Ramos (cell line): Measurements from ENCODE around the gene ENO4.

Source experiments
- in situ Hi-C: fragments of 300-500 bp; cut with MboI; formaldehyde crosslinking; loops from one replicate; pipeline ENCODE4 v1.14.3; 2022; ENCODE audit warnings: low sequenced_read_pairs; ENCODE audit not compliant: unreplicated experiment

Gene ENO4, protein sequence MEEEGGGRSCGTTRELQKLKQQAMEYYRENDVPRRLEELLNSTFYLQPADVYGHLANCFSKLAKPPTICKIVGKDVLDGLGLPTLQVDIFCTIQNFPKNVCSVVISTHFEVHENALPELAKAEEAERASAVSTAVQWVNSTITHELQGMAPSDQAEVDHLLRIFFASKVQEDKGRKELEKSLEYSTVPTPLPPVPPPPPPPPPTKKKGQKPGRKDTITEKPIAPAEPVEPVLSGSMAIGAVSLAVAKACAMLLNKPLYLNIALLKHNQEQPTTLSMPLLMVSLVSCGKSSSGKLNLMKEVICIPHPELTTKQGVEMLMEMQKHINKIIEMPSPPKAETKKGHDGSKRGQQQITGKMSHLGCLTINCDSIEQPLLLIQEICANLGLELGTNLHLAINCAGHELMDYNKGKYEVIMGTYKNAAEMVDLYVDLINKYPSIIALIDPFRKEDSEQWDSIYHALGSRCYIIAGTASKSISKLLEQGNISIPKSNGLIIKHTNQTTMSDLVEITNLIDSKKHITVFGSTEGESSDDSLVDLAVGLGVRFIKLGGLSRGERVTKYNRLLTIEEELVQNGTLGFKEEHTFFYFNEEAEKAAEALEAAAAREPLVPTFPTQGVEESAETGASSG

DNA sequence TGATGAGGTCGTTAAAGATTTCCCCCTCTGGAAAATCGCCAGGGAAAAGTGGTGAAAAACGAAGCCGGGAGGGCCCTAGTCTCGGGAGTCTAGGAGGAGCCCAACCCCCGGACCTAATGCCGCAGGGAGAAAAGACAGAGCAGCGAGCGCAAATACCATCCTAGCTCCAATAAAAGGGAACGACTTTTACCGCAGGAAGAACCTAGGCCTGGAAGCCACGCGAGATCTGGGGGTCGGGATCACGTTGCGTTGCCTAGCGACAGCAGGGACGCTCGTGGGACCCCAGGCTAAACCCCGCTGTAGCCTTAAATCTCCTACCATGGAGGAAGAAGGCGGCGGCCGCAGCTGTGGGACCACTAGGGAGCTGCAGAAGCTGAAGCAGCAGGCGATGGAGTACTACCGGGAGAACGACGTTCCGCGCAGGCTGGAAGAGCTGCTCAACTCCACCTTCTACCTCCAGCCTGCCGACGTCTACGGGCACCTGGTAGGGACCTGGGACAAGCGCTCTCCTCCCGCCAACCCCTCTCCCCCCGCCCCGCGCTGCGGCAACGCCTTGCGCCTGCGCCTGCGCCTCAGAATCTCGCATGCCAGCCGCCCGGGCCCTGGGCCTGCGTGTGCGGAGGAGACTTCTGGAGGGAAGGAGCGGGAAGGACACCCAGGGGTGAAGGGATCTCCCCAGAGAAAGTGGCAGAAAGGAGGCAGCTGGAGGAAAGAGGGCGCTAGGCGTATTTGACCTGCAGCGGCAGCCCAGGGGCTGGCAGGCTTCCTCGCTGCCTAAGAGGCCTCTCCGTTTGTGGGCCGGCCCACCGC, at the start of gene ENO4:
Gene ENO4 (plus strand): TSS at position 252 of the 810 bp plus-strand sequence. CDS start 68 bp downstream, at position 320.
- in situ Hi-C loops: no loop called here

DNA sequence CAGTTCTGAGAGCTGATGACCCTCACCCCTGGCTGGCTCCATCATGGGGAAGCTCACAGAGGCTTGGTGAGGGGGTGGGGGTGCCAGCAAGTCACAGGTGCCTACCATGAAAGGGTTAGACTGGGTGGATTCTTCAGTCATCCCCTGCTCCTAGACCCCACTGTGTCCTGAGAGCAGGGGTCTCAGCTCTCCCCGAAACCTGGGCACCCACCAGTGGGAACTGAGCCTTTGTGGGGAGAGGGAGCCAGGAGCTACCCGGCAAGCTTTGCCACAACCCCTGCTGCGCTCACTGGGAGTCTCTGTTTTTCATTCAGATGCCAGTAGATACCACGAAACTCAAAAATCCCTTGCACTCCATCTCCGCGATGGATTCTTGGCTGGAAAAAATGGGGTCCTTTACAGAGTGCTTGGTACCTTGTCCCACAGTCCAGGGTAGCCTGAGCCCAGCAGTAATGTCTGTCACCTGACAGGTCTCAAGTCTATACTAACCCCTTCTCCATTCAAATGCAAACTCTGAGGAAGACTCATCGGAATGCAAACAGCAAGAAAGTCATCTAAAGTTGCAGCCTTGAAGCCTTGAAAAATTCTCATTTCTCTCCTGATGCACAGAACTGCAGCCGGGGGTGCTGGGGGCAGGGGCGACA, 48.9 kb upstream of the ENO4 start:
- in situ Hi-C loops: no loop called here

DNA sequence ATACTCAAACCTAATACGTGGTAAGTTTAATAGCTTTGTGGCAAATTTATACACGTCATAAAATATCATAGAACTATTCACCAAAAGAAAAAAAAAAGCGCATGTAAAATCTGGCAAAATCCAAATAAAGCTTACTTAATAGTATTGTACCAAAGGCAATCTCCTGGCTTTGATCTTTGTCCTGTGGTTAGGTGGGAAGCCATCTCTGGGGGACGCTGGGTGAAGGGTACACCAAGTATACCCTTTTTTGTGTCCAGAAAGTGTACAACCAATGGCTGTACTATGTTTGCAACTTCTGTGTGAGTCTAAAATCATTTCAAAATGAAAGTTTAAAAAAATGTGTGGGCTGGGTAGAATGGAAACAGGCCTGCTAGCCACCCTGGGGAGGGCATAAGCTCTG, 47.6 kb upstream of the ENO4 start:
- in situ Hi-C loops: no loop called here

DNA sequence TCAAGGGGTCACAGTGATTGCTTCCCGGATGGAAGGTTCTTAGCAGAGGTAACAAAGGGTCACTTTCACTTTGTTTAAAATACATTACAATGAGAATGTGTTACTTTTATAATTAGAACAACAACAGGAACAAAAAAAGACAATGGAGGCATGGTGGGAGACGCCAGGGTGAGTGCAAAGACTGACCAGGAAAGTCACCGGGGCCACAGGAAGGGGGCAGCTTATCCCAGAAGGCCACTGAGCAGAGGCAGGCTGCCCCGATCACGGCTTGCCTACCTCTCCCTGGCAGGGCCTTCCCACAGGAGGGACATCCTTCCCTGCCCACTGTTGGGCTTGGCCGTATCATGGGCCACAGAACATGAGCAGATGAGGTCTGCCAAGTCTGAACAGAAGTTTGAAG, 46.8 kb upstream of the ENO4 start:
- in situ Hi-C loops: no loop called here

DNA sequence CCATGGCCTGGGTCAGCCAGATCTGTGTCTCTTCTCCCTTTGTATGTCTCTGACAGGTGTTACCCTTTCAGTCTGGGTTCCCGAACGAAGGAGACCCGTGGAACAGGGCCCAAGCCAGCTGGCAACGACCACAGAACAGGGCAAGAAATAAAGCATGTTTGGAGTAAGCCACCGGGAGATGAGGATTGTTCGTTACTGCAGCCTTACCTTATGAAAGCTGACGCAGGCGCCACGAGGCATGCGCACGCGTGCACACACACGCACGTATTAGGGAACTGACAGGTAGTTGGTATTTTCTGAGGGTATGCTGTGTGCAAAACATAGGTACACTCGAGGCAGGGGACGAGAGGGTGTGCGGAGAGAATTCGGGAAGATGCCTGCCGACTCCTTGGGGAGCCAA, 46.4 kb upstream of the ENO4 start:
- in situ Hi-C loops: no loop called here

DNA sequence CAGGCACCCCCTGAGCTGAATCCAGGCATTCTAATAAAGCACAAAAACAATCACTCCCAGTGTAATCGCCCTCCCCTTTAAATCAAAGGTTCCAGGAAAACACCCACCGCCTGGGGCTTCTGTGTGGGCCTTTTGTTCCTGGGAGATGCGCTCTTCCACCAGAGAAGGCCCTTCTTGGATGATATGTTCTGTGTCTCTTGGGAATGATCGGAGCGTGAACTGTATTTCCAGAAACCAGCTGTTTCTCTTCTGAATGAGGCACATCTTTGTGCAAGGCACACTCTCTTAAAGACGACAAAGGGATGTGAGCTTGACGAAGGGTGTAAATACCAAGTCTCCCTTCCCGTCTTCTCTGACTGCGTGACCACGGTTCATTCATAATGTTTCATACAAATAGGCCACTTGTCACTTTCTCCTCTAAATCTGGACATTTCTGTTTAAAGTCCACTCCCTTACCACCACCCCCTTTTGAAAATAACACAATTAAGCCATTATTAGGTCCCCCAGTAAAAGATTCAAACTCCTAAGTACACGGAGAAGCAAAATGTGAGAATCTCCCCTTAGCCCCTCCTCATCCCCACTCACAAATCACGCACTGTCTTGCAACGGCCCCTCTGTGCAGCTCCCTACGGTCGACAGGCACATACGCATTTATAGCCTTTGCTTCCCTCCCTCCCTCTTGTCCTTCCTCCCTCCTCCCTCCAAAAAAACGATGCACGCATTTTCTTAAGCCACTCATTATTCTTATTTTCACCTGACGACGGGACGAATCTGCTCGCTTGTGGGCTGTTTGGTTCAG, 45.6 kb upstream of the ENO4 start:
- in situ Hi-C loops: no loop called here

DNA sequence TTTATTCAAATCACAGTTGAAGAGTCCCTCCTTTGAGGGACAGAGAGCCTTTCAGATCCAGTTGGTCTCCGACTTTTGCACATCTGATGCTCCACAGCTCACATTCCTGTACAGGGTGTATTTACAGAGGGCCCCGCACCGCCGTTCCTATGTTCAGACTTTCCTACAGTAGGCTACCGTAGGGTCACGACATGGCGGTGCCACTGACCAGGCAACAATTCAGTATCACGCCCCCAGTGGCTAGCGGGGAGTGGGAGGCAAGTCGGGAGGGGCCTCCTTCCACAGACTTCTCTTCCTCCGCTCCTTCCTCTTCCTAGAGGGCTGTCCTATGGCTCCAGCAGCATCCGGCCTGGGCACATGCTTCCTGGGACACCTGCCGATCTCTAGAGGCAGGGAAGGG, 40.6 kb upstream of the ENO4 start:
- in situ Hi-C loops: no loop called here

DNA sequence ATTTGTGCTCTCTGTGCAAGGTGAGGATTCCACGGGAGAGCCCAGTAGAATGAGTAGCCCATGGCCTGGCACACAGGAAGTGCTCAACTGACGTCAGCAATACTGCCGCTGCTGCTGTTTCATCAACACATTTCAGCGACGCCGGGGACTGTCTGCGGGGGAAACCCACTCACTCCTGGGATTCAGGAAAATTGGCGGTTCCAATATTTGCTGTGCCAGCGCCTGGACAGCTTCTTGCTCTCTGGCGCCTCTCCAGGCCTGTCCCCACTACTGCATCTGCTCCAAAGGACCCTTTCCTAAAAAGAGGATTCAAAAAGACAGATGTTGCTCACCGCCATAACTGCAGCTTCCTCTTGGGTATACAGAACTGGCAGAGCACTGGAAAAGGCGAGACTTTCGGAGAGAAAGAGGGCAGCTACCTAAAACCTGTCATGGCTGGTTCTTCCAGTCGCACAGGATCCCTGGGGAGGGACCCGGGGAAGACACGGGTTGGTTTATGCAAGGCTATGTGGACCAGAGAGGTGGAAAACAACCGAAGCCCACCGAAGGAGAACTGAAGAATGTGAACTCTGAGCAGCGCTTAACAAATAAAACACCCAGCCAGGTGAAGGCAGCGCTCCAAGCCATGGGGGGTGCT, 39.7 kb upstream of the ENO4 start:
- in situ Hi-C loops: no loop called here

DNA sequence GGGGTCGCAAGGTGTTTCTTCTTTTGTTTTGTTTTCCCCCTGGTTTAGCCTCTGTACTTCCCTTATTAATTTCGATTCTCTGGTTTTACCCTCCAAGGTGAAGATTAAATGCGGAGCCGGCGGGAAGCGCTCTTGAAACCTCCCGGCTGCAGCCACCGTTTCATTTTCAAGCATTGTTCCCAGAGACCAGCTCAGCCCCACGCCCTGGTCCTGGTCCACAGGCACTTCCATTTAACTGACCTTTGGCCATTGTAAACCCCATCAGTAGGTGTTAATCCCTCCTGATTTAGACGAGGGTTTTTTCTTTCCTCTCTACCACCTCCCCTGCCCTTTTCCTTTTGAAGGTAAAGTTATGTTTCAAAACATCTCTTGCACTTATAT, 39.2 kb upstream of the ENO4 start:
- in situ Hi-C loops: no loop called here

DNA sequence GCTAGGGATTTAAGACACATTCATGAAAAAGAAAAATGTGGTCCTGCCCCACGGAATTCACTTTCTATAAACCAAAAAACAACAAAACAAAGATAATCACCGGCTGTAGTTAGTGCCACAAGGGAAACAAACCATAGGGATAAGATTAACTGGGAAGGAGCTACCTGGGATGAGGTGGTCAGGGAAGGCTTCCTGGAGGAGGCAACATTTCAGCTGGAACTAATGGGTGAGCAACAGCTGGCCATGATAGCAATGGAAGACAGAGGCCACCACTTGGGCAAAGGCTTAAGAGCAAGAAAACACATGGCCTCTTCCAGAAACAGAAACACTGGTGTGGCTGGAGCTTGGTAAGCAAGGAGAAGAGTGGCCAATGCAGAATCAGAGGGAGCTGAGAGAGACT, 38.4 kb upstream of the ENO4 start:
- in situ Hi-C loops: no loop called here

DNA sequence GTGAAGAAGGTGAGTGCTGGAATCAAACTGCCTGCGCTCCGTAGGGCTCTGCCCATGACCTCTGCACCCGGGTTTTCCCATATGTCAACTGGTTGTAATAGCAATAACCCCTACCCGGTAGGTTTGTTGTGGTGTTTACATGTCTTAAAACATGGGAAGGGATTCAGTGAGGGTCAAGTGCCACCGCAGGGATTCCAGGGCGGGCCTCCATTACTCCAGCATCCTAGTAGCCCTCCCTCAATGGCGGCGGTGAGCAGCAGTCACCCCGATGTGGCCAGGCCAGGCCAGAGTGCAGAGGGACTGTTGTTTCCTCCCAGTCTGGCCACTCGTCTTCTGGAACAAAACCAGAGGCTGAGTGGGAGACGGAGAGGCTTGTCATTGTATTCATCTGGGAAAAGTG, 37.6 kb upstream of the ENO4 start:
- in situ Hi-C loops: no loop called here

DNA sequence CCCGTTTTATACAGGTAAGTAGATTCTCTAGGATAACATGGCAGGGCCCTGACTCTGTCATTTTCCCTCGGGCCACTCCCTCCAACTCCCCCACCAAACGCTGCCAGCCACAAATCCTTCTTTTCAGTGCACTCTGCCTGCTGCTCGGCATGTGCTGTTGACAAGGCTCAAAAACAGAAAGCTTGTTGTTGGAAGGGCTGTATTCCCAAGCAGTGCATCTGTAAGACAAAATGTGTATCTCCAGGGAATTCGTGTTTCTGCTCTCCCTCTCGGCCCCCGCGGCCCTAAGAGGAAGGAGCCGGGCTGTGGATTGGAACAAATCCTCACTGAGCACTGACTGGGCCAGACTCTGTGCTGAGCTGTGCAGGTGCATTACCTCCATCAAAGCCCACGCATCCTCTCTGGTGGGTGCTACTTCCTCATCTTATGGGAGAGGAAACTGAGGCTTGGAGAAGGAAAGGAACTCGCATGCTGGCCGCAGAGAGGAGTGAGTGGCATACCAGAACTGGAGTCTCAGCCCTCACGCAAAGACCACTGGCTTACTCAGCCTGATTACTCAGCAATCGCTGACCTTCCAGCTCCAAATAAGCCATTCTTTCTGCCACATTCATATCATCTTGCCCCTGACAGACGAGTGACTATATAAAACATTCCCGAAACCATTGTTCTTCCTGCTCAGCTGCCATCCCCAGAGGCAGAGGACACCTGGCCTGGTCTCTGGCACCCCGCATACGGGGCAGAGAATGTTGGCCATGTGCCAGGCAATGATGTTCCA, 33.5 kb upstream of the ENO4 start:
- in situ Hi-C loops: no loop called here

DNA sequence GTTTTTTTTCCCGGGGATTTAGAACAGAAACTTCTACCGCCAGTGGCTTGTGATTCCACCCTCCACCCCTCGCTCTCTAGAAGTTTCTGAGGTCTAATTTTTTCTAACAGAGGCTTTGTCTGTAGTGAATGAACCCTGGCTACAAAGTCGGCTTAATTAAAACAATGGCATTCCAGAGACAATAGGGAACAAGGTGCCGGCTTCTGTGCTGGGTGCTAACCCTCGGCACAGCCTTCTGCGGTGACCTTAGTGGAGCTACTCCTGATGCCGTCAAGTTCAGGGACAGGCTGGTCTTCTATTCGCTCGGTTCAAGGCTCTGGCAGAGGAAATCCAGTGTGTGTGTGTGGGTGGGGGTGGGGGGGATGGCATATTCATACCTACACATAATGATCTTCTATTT, 32.1 kb upstream of the ENO4 start:
- in situ Hi-C loops: no loop called here

DNA sequence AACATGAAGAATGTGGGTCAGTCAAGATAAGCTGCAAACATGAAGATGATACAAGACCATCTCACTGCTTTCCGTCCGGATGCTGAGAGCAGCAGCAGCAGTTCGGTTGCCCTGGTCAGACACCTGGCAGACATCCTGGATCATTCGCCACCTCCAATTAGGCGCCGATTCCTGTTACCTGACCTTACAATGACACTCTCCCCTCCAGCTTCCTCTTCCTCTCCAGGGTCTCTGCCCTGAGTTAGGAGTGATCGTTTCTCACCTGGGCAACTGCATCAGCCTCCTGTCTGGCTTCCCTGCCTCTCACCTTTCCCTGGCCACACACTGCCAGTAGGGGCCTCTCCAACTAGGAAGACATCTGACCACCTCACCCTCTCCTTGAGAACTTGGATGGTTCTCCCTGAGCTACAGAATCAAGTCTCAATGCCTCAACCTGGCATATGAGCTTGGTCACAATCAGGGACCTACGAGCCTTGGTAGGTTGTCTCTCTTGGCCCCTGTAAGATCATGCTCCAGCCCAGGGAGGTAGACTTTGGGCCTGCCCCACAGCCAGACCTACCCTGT, 31.4 kb upstream of the ENO4 start:
- in situ Hi-C loops: no loop called here

DNA sequence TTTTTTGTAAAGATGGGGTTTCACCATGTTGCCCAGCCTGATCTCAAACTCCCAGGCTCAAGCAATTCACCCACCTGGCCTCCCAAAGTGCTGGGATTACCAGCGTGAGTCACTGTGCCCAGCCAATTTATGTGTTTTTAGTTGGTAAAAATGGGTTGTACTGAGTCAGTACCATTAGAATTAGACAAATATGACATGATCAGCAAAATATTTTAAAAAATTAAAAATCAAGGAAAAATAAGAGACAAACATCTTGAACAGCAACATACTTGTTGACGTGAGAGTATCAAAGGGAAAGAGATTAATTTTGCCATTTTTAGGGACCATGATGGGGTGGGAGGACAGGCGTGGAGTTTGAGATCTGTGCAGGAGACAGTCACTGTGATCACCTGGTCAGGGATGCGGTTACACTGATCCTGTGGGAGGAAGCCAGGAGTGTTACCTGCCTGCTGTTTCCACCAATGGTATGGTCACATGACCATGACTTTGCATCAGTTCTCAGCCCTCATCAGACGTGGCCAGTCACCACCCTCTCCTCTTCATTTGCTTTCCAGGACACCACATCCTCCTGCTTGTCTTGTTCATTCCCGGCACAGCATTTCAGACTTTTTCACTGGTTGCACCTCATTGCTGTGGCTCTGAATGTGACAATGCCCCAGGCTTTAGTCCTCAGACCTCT, 29.2 kb upstream of the ENO4 start:
- in situ Hi-C loops: no loop called here

DNA sequence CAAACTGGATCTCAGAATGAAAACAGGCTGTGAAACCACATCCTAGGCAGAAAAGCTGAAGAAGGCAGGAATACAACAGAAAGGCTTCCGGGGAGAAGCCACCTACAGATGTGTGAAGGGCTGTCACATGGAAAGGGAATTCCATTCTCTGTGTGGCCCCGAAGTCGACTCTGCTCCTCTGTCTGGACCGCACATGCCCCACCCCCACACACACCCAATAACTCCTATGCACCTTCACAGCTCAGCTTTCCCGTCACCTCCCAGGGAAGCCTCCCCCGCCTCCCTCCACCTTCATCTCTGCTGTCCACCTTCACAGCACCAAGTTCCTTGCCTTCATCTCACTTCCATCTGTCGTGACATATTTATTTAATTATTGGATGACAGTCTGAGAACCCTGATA, 23.4 kb upstream of the ENO4 start:
- in situ Hi-C loops: no loop called here

DNA sequence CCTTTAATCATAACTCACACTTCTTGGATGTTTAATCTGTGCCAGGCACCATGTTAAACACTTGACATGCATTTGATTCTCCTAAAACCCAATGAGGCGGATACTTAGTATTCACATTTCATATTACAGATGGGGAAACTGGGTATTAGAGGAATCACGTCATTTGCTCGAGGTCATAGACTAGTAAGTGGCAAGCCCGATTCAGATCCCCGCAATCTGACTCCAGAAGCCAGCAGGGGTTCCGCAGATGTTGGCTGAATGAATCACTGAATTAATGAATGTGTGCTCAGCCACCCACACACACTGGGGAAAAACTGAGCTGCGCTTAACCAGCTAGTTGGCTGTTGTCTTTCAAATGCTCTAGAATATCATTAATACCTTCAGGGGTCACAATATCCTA, 22.5 kb upstream of the ENO4 start:
- in situ Hi-C loops: no loop called here

DNA sequence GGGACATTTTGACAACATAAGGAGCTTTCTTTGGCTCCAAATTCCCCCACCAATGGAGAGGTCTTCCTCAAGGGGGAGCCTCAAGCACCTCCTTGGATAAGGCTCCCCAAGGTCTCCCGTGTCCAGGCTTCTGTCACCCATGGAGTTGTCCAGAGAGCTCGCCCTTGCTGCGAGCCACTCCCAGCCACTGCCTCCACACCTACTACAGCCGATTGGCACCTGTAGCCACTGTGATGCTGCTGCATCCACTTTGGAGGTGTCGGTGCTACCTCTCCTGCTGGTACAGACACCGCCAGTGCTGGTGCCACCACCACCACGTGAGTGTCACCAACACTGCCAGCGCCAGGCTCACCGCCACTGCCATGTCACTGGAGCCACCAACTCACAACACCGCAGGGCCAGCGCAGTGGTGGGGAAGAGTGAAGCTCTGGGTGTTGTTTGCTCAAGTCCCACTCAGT, 22.1 kb upstream of the ENO4 start:
- in situ Hi-C loops: no loop called here
